AML-193 (cell line): ENCODE data around the gene ENGASE.

Experiments
- DNase-seq, 2 experiments: peaks; one replicate each; lab custom pipeline; 2025; lab: John Stamatoyannopoulos, UW

The ENGASE gene

DNA sequence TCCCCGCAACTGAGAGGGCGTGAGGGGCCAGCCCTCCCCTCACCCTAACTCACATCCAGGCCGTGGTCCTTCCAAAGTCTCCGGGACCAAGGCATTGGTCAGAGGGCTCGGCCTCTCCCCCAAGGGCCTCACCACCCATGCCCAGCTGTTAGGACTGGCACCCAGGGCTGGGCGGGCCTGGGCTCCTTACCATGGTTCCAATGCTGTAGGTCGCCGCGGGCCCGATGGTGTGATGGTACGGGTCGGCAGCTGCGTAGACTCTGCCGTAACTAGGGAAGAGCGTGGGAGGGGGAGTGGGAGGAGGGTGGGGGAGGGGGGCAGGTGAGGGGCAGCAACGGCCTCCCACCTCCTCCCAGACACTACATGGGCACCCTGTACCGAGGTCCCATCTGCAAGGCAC, 19.6 kb downstream of the ENGASE start:
- DNase-seq: no peak

DNA sequence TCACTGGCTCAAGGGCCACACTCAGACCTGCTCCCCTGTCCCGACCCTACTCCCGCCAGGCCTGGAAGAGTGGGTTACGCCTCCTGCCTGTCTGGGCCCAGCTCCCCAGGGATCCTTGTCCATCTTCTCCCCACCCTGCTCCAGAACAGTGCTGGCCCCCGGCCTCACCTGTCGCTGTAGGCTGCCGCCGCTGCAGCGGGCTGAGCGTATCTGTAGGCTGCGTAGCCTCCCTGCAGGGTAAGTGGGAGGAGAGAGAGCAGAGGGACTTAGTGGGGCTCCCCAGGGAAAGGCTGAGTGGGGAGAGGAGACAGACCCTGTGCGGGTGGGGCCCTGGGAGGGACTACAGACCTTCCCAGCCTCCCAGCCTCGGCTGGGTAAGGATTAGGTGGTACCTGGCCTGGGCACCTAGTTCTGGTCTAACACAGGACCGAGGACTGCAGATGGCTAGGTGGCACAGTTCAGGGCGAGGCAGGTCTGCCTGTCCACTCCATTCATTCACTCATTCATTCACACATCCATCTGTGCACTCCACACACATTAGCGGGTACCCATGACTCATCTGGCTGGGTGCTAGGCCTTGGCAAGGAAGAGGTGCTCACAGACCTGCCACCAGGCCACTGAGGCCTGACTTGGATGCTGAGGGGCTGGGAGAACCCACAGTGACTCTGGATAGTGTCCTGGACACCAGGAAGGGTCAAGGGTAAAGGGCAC, 20.9 kb downstream of the ENGASE start:
- DNase-seq: no peak

DNA sequence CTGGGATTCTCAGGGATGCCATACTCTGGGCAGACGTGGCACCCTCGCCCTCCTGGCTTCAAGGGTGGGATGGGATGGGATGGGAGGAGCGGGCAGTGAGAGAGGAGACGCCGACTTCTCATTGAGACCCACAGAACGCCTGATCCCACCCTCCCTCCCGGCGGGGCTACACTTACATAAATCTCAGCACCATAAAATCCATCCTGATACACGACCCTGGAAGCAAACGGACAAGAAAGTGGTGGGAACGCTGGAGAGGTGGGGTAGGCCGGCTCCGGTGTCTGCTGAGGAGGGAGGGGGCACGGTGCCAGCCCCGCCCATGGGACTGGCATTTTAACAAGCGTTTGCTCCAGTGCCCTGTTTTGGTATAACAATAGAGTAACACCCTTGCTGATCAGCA, 21.9 kb downstream of the ENGASE start:
- no peak for DNase-seq

DNA sequence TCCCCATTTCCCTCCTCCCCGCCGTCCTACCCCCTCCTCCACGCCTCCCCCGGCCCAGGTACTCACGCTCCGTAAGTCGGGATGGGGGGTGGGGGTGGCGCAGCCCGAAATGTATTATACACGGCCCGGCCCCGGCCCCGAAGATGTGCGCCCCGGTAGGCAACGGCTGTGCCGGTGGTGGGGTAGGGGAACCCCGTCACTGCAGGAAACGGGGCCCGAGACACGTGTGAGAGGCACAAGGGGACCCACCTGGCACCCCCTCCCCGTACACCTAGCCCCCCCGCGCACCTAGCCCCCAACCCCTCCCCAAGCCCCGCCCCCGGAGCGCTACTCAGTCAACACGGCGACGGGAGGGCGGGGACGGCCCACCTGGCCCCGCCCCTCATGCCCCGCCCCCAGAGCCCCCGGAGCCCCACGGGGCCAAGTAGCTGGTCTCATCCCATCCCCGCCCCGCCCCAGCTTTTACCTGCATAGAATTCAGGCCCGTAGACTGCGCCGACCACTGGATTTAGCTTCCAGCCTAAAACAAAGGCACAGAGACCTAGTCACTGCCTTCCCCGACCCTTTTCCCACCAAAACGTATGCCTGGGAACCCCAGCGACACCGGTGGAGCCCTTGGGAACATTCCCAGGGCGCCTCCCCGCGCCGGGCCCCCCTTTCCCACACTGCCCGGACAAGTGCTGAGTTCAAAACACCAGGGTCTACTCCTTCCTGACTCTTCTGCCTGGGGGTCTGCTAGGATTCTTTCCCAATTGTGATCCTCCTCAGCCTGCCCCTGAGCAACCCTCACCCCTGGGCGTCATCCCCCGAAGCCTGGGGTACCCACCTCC, 22.8 kb downstream of the ENGASE start:
- DNase-seq: no peak

DNA sequence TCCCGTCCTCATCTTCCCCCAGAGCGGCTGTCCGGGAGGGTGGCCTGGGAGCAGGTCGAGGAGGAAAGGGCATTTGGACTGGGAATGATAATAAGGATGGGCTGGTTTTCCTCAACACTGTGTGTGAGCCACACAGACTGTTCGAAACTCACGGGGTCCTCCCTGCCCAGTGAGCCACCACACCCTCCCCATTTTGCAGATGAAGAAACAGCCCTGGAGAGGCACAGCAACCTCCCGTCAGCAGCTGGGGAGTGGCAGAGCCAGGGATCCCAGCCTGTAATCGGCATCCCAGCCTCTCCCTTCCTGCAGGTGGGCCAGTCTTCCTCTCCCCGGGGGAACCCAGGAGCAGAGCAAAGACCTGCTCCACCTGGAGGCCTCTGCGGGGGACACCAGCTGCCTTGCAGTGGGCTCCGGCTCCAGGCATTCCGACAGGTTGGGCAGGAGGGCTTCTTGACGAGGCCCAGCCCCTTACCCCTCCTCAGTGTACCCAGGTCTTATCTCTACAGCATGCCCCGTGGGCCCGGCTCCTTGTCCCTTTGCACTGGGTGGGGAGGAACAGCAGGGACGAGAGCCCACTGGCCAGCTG, 23.8 kb downstream of the ENGASE start:
- DNase-seq: no peak

DNA sequence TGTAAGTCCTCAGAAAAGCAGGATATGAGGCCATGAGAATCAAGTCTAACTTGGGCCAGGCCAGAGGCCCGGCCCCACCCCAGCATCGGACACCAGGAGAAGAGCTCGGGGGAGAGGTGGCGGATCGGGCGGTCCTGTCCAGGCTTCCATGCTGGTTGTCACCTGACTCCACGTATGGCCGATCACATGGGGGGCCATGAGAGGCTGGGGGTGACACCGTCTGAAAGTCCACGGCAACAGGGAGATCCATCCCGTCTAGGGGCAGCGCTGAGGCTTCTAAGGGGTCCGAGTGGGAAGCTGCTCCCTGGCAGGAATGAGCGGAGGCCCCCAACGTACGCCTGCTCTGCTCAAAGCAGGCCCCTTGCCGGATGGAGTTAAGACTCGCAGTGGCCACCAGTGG, 25.8 kb downstream of the ENGASE start:
- DNase-seq: no peak

DNA sequence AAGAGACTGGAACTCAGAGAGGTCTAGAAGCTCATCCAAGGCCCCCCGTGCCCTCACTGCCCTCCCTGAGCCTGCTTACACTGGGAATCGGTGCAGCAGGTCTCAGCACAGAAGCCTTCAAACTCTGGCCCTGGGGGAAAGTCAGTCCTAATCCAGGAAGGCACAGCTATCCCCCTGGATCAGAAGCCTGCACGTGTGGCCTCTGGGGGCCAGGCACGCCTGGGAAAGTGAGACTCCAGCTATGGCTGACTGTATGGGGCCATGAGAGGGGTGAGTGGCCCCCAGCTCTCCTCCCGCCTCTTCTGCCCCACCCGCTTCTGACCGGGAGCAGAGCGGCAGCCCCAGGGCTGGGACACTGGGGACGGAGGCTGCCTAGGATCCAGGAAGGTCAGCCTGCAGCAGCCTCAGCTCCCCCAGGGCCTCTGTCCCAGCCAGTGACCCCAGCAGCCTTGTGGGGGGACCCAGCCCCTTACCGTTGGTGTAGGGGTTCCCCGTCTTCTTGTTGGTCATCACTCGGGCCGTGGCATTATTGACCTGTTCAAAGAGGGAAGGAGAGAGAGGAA, 26.6 kb downstream of the ENGASE start:
- no peak for DNase-seq

DNA sequence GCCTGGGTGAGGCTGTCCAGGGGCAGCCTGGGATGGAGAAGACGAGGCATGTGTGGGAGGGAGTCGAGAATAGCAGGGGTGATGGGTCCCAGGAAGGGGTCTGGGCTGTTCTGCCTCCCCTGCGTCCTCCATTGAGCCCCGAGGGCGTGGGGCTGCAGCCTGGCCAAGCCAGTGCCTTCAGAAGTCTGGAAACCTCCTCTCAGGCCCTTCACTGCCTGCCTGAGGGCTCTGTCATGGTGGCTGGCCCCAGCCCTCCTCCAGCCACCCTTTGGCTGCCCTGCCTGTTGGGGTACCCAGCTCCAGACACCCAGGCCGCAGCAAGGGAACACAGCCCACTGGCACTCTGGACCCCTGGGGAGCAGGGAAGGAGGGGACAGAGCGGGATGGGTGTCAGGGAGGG, 27.6 kb downstream of the ENGASE start:
- DNase-seq: no peak

DNA sequence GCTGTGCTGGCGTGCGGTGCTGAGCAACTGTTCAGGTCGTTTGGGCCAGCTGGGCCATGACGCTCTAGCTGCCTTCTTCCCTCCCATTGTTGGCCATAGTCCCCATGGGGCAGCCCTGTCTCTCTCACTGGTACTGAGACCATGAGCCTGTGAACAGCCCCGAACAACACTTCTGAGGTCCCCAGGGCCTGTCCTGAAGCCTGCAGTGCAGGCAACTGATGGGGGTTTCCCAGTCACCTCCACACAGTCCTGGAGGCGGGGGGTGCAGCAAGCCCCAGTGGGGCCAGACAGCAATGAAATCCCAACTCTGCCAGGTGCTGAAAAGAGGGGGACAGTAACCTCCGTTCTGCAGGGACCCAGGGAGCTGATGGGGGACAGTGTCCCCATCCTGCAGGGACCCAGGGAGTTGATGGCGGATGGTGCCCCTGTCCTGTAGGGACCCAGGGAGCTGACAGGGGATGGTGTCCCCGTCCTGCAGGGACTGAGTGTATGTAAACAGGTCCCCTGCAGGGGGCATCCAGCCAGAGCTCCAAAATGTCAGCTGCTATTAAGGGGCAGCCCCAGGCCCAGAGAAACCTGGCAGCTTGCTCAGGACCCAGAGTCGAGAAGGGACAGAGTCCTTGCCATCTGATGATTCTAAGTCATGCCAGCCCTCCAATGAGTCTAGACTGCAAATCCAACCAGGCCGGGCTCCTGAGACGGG, 30.4 kb downstream of the ENGASE start:
- DNase-seq: no peak

DNA sequence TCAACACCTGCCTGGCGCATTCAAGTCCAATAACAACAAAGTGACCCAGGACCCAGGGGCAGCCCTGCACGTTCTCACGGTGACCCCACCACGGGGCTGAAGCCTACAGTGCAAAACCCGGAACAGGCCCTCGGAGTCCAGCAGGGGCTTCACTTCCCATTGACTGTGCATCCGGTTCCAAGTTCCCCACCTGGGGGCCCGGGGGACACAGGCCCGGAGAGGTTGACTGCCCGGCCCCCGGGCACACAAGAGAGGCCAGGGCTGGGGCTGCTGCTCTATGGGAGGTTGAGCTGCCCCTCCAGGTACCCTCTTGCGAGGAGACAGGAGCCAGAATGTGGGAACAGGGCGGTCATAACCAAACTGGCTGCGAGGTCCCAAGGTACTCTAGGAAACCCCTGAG, 31.3 kb downstream of the ENGASE start:
- no peak for DNase-seq

DNA sequence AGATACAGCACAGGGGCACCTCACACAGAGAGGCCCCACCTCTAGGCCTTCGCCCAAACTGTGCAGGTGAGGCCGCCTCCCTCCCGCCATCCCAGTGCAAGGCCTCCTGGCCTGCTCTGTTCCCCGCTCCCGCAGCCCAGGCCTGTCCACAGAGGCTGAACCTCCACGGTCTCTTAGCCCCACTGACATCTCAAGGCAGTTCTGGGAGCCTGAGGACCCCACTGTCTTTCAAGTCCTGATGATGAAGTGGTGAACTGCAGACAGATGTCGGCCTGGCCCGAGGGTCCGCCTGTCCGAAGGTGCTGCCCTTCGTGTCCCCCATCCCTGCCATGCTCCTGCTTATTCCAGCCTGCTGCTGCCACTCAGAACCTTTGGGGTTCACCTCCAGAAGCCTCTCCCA, 32.3 kb downstream of the ENGASE start:
- DNase-seq: no peak

DNA sequence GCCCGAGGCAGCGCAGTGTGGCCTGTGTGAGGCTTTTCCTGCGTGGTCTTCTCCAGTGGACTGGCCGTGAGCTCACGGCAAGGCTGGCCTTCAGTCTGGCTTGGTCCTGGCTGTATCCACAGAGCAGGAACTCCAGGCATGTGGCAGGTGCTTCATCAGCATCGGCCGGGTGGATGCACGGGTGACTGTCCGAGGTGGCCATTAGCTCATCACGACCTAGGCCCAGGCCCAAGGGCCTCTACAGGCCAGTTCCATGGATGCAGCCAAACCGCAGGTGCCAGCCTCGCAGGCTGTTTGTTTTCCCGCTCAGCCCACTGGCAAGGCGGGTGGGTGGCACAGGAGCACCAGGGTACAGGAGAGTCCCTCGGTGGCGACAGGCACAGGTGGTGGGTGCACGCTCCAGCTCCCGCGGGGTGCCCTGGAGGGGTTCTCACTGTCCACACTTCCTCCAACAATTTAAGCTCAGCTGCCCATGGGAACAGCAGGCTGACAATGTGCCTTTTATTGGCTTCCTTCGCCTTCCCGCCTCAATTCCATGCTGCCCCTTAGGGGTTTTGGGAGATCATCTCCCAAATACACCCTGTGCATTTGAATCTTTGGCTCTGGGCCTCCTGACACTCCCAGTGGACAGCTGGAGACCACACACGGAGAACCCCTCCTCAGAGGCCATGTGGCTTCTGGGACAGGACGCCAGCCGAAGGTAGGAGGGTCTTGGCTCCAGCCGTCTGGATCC, 33.0 kb downstream of the ENGASE start:
- no peak for DNase-seq

DNA sequence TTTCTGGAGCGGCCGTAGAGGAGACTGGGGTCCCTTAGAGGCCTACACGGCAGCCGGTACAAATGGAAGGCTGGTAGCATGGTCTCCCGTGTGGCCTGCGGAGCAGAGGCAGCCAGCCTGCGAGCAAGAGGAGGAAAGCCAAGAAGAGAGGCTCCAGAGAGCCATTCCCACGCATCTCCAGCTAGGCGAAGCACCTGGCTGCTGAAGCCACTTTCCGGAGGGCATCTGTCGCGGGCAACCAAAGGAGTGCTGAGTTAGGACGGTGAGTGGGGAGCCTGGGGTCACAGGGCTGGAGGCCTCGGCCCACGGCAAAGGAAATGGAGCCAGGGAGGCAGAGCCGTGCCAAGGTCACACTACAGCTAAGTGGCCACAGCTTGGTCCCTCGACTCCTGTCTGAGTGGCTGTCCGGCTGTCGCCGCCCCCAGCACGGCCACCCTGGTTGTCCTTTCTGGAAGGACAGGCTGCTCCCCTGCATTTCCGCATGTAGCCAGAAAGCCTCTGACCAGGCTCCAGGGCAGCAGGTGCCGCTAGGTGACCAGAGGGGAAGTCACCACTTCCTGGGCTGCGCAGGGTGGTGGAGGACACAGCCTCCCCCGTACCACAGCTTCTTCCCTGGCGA, 33.7 kb downstream of the ENGASE start:
- no peak for DNase-seq

DNA sequence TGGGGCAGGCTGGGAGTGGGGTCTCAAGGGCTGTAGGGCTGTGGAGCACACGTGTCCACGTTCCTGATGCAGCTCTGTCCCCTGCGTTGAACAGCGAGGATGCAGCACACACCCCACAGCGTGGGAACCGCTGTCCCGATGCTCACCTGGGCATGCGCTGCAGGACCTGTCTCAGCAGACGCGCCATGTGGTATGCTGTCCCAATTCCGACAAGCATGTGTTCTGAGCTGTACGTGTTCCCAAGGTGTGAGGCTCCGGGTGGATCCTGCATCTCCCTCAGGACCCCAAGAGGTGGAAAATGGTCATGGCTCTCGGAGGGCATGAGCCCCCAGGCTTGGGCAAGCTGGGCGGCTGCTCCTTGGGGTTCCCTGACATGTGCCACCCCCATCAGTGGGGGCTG, 34.2 kb downstream of the ENGASE start:
- DNase-seq: no peak

DNA sequence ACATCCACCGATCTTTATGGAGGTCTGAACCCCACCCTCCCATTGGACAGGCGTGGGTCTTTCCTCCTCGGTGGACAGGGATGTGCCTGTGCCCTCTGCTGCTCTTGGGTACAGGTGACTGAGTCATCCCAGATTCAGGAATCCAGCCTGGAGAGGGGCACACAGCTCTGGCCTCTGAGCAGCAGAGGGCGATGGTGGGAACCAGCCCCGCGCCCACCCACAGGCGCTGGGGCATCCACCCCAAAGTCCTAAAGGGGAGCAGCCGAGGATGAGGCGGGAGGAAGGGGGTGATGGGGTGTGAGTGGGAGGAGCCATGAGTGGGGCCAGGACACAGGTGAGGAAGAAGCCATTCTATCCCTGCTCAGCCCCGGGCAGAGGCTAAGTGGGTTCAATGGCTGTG, 35.0 kb downstream of the ENGASE start:
- DNase-seq: no peak

DNA sequence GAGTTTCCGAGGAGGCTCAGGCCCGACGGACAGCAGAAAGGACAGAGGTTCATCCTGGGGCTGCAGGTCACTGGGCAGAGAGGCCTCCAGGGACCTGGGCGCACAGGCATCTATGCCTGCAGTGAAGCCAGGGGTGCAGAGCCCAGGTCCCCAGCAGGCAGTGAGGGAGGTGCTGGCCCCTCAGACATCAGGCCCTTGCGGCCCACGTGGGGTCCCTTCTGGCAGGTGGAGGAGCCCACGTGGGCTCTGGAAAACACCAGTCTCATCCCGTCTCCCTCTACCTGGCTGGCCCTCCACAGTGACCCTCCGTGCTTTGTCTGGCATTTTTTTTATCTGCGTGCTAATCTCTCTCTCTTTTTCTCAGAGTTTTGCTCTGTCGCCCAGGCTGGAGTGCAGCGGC, 36.5 kb downstream of the ENGASE start:
- DNase-seq: no peak

DNA sequence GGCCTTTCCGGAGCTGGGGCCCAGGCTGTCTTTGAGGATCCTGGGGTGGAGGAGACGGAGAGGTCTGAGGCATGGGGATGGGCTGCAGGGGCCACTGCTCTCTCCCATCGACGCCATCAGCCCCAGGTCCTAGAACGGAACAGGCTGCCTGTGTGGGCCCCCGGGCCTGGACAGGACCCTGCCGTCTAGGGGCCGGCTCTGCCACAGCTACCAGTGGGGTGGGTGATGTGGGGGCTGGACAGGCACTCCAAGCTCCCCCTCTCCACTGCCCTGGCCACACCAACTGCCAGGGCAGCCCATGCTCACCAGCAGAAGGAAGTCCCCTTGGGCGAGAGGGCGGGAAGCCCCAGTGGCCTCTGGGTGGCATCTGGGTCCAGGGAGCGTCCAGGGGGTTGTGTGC, 37.8 kb downstream of the ENGASE start:
- DNase-seq: no peak

DNA sequence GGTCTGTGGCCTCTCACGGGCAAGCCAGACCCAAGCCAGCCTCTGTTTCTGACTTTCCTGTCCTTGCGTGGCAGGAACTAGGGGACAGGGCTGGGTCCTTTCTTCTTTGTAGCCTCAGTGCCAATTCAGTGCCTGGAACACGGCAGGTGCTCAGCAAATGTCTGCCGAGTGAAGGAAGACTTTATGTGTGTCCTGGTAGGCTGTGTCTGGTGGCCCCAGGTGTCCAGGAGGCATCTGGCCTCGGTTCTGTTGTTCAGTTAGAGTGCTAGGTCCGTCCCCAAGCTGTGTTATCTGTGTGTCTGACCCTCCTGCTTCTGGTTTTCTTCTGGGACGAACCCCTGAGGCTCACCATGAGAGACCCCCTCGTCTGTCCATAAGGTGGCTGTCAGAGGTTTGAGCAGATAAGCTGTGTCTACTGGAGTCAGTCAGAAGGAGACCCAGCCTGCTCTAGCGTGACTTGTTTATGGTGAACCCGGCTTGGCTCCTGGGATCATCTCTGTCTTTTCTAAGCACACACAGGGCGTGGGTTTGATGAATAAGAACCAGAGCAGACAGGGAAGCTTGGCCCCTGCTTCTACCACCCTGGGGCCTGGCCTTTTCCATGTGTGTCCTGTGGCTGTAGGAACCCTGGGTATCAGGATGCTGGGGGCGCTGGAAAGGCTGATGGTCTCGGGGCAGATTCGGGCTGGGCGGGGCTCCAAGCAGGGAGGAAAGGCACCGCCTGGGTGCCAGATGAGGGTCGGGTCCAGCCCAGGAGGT, 39.3 kb downstream of the ENGASE start:
- no peak for DNase-seq

DNA sequence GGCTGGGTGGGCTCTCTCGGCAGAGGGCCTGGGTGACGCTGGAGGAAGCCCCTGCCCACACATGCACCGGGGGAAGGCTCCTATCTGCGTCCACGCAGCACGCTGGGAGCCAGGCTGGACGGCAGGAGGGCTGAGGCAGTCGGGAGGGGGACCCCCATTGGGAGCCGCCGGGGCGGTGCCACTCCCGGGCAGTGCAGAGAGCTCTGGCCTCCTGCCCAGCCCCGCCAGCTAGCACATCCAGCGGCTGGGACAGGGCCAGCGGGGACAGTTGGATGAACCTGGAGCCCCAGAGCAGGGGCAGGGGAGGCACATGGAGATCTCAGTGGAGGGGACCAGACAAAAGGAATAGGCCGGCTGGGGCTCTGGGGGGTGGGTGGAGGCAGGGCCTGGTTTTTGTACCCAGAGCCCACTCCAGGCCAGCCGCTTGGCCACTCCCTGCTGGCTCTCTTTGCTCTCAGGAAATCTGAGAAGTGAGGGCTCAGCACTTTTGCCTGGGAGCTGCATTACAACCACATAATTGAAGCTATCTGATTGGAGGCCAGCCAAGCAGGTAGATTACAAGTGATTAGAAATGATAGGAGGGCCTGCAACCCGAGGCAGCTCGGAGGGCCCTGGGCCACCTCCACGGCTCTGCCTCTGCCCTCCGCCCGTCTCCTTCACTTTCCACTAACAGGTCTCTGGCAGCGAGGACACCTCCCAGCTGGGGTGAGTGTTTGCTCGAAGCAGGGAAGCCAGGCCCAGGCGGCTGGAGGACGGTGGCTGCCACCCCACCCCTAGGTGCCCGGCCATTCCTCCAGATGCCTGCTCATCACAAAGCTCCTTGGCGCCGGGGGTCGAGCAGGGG, 40.1 kb downstream of the ENGASE start:
- DNase-seq: no peak

DNA sequence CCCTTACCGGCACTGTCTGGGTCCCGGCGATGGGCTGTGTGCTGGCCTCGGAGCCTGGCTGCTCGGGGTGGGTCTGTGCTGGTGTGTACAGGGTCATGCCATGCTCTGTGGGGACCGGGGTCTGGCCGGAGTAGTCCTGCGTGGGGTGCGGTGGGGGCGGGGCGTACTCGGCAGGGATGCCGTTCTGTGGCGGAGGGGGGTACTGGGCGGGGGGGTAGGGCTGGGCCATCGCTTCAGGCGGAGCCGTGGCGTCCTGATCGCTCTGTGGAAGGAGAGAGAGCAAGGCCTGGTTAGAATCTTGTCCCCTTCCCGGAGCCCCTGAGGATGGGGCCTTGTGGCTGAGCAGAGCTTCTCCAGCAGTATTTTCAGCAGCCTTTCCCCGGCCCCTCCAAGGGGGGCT, 40.9 kb downstream of the ENGASE start:
- no peak for DNase-seq
